ENCODE results near the gene KRTAP5-3.

- TF ChIP-seq EZH2 (IDR thresholded peaks at IDR 0.05; ENCODE audit: borderline replicate concordance, insufficient read depth, low read depth, low read length, poor library complexity, severe bottlenecking) (no peak), CTCF (IDR thresholded peaks at IDR 0.05) (no peak)
These were observed 18.3 kb downstream of the KRTAP5-3 start for GRCh38 chr11:1589996-1590395.
